NCI-H2196 treated with DMSO at 0.1 percent for 48 hours (cell line): ENCODE measurements around the gene PTPRD.

ENCODE experiments used
- DNase-seq: peaks from one replicate; lab custom pipeline; 2025; ENCODE audit not compliant: unreplicated experiment; lab: John Stamatoyannopoulos, UW

PTPRD gene

GRCh38 chr9:8567963-8568579, 2044.7 kb downstream of the PTPRD start:
- no peak for DNase-seq

GRCh38 chr9:8564960-8565359, 2047.8 kb downstream of the PTPRD start:
- no peak for DNase-seq

GRCh38 chr9:8560560-8561525, 2052.0 kb downstream of the PTPRD start:
- DNase-seq = no peak

- no peak for DNase-seq
These were observed 2054.6 kb downstream of the PTPRD start for GRCh38 chr9:8558176-8558575.

GRCh38 chr9:8555762-8556500, 2056.9 kb downstream of the PTPRD start:
- no peak for DNase-seq

GRCh38 chr9:8553444-8553843, 2059.4 kb downstream of the PTPRD start:
- DNase-seq = no peak

- no peak for DNase-seq
These were observed 2060.1 kb downstream of the PTPRD start for GRCh38 chr9:8552732-8553131.

- DNase-seq = no peak
These were observed 2063.6 kb downstream of the PTPRD start for GRCh38 chr9:8549214-8549613.

GRCh38 chr9:8543219-8543618, 2069.6 kb downstream of the PTPRD start:
- no peak for DNase-seq

GRCh38 chr9:8542537-8542936, 2070.3 kb downstream of the PTPRD start:
- no peak for DNase-seq

- no peak for DNase-seq
These were observed 2073.1 kb downstream of the PTPRD start for GRCh38 chr9:8539681-8540197.

GRCh38 chr9:8536845-8537244, 2076.0 kb downstream of the PTPRD start:
- no peak for DNase-seq

- no peak for DNase-seq
These were observed 2078.0 kb downstream of the PTPRD start for GRCh38 chr9:8534828-8535227.

GRCh38 chr9:8533681-8534080, 2079.1 kb downstream of the PTPRD start:
- no peak for DNase-seq

- DNase-seq = no peak
These were observed 2080.9 kb downstream of the PTPRD start for GRCh38 chr9:8531826-8532415.

GRCh38 chr9:8521112-8521511, 2091.7 kb downstream of the PTPRD start:
- DNase-seq = no peak

- no peak for DNase-seq
These were observed 2097.1 kb downstream of the PTPRD start for GRCh38 chr9:8515748-8516147.

GRCh38 chr9:8514760-8515159, 2098.0 kb downstream of the PTPRD start:
- DNase-seq = no peak

GRCh38 chr9:8508671-8509290, 2104.0 kb downstream of the PTPRD start:
- no peak for DNase-seq

- DNase-seq = no peak
These were observed 2118.2 kb downstream of the PTPRD start for GRCh38 chr9:8494571-8494970.

GRCh38 chr9:8492679-8493078, 2120.1 kb downstream of the PTPRD start:
- DNase-seq = no peak
